Left cardiac atrium (tissue), 4 donors: ENCODE results near the gene CDC27. TPM values are rescaled to one million over a fixed set of nuclear protein-coding genes. Genes with fewer than 3 reads are reported as not detected.
"Not testable (repeated sequence)": the region's sequence is repeated elsewhere in the genome, so short reads cannot be mapped to it uniquely, and the experiment has no call there.

Experiments
- ATAC-seq, 2 donors: fragments of 200-7000 bp; cut with Tn5 transposase; one replicate each; pipeline ENCODE4 v1.9.1; 2020; ENCODE audit warnings: mild to moderate bottlenecking in 2 of 2, moderate library complexity in 2 of 2
- DNase-seq: peaks from one replicate; pipeline ENCODE4 v3.0.0-alpha.2; 2020
- intact Hi-C, 2 donors: fragments of 100-400 bp; cut with DNase I; formaldehyde crosslinking; loops; one replicate each; pipeline versions ENCODE4 v1.14.1 to v1.15.1; 2022 to 2023
- total RNA-seq, 2 donors: library from RNA; stranded (reverse); fragmentation: NEBNext Ultra II Directional; extraction: Animal tissue kit (Norgen Biotek cat#: 25700); gene quantifications; one replicate each; pipeline ENCODE4 v1.2.1, GENCODE V29; 2021
- donor health status: DM: no; HTN: yes; CAD: no.
- donor health status: DM: no; HTN: yes; CAD: no; lungs with severe emphysema.
- donor health status: DM: yes; HTN: yes; CAD: no.
- donor health status: Dilated cardiomyopathy.

Gene CDC27
- total RNA-seq, 2 donors from 2014 or later = 75.7 to 83.9 TPM

- intact Hi-C loops = no loop called here
- no peak for DNase-seq
- ATAC-seq = no peak
These were observed 12.1 kb upstream of the CDC27 start for GRCh38 chr17:47201166-47201565.

DNA sequence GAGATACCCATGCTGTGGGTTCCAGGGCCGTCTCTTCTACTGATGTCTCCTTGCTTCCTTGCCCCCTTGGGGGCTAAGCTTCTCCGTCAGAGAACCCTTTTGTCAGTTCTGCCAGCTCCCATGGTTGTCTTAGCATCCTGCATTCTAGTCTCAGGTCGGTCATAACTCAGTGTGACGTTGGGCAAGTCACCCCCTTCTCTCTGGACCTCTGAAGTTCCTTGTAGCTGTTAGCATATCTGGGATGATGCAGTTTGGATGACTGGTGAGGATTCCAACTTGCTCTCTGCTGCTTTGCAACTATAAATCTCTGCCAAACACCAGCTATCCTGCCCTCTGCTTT lies 11.2 kb upstream of the CDC27 start:
- DNase-seq = no peak
- ATAC-seq = no peak
- intact Hi-C loops = no loop called here

- intact Hi-C loops = no loop called here
- ATAC-seq = no peak
- DNase-seq = no peak
These were observed 10.7 kb upstream of the CDC27 start for GRCh38 chr17:47199627-47200324.

GRCh38 chr17:47197821-47198220 lies 8.7 kb upstream of the CDC27 start:
- intact Hi-C loops = no loop called here
- no peak for DNase-seq
- ATAC-seq = peak in 1 of 2 donors; percentile 55

- intact Hi-C loops = no loop called here
- no peak for DNase-seq
- ATAC-seq = no peak
These were observed 4.9 kb upstream of the CDC27 start for GRCh38 chr17:47193931-47194511.

DNA sequence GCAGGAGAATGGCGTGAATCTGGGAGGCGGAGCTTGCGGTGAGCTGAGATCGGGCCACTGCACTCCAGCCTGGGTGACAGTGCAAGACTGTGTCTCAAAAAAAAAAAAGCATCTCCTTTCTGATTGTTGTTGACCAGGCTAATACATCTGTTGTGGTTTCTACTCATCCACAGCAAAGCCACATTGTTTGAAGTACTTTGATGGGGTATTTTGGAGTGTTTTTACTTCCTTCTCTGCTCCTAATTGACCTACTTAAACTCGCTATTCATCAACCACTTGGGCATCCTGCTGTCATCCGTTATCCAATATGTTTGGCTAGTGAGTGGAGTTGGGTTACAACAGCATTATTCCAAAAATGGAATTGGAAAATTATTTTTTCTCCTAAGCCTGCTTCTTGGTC lies 3.5 kb upstream of the CDC27 start:
- DNase-seq (no peak), ATAC-seq (no peak)
- intact Hi-C loops = no loop called here

DNA sequence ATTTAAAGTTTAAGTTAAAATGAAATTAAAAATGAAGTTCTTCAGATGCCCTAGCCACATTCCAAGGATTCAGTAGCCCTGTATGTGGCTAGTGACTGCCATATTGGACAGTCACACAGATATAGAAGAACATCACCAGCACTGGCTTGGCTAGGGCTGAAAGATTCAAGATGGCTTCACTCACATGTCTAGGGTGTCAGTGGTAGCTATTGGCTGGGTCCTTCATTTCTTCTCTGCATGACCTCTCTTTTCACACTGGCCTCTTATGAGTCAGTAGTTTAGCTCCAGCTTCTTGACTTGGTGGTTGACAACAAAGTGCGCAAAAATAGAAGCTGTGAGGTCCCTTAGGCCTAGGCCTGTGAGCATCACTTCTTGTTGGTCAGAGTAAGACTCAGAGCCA lies 1.7 kb upstream of the CDC27 start:
- DNase-seq (no peak), ATAC-seq (no peak)
- intact Hi-C loops = no loop called here

- intact Hi-C loops = no loop called here
- DNase-seq (no peak), ATAC-seq (no peak)
These were observed 1.1 kb upstream of the CDC27 start for GRCh38 chr17:47190243-47190642.

- DNase-seq (no peak), ATAC-seq (no peak)
- intact Hi-C loops = no loop called here
These were observed 690 bp upstream of the CDC27 start for GRCh38 chr17:47189732-47190237.

DNA sequence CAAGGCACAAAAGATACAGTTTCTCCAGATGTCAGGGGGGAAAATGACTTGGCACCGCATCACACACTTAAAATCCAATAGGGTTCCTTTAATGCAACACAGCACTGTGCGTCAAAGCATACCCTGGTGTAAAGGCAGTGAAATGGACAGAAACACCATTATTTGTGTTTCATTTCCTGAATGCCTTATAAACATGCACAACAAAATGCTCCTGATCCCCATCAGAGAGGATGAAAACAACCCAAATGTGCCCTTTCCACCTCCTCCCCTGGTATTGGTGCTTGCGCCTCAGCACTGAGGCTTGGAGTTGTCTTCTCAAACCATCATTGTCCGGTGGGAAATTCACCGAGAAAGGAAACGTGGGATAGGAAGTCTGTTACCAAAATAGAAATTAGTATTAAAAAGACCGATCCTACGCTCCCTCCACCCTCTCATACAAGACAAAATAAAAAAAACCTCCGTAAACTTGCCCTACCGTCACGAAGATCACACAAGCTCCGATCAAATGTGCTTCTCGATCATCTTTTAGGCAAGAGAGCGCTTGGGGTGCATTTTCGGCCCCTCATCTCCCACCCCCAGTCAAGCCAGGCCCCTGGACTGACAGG lies 722 bp downstream of the CDC27 start:
- peak in 1 of 2 donors; percentile 5 for ATAC-seq
- intact Hi-C loops = no loop called here
- no peak for DNase-seq

GRCh38 chr17:47184681-47185080 lies 4.4 kb downstream of the CDC27 start:
- intact Hi-C loops = no loop called here
- DNase-seq (no peak), ATAC-seq (no peak)

DNA sequence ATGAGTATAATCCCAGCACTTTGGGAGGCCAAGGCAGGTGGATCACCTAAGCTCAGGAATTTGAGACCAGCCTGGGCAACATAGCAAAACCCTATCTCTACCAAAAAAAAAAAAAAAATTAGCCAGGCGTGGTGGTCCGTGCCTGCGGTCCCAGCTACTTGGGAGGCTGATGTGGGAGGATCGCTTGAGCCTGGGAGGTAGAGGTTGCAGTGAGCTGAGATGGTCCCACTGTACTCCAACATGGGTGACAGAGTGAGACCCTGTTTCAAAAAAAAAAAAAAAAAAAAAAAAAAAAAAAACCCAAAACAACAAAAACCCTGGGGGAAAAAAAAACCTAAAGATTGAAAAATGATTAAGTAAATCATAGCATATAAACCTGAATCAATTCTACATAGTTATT lies 8.1 kb downstream of the CDC27 start:
- DNase-seq, ATAC-seq, intact Hi-C loops: not testable (repeated sequence)

DNA sequence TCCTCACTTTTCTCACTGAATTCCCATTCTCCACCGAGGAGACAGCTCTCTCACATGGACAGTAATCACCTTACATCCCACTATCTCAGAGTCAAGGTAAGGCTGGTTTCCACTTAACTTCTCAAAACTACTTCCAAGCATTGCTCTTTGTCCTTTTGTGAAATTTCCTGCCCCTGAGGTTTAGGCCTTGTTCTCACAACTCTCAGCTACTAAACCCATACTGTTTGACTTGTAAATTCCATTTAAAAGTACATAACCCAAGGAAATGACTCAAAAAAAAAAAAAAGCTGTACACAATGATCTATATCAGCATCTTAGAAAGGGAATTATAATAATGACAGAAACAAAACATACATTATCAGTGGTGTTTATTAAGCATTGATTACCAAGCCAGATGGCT lies 8.8 kb downstream of the CDC27 start:
- DNase-seq (no peak), ATAC-seq (no peak)
- intact Hi-C loops = no loop called here

- ATAC-seq (no peak), DNase-seq (no peak)
- intact Hi-C loops = no loop called here
These were observed 10.0 kb downstream of the CDC27 start for GRCh38 chr17:47179141-47179540.

GRCh38 chr17:47177261-47177660 lies 11.8 kb downstream of the CDC27 start:
- no peak for ATAC-seq
- intact Hi-C loops = no loop called here
- DNase-seq = no peak

DNA sequence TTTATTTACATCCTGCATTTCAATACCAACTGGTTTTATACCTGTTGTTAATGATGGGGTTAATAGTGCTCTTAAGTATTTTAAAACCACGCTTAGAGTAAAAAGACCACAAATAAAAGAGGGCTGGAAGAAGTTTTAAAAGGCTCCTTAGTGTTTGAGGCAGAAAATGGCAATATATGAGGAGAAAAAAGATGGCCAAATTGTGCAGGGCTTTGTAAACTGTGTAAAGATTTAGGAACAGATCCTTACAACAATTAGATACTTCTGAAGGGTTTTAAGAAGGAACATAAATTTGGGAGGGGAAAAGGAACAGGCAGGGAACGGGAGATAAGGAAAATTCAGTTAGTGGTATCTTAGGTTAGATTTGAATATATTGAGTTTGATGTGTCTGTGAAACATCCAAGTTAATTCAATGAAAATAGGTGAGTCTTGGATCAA lies 12.7 kb downstream of the CDC27 start:
- DNase-seq = no peak
- no peak for ATAC-seq
- intact Hi-C loops = no loop called here

GRCh38 chr17:47174823-47175222 lies 14.3 kb downstream of the CDC27 start:
- intact Hi-C loops, ATAC-seq, DNase-seq: not testable (repeated sequence)

DNA sequence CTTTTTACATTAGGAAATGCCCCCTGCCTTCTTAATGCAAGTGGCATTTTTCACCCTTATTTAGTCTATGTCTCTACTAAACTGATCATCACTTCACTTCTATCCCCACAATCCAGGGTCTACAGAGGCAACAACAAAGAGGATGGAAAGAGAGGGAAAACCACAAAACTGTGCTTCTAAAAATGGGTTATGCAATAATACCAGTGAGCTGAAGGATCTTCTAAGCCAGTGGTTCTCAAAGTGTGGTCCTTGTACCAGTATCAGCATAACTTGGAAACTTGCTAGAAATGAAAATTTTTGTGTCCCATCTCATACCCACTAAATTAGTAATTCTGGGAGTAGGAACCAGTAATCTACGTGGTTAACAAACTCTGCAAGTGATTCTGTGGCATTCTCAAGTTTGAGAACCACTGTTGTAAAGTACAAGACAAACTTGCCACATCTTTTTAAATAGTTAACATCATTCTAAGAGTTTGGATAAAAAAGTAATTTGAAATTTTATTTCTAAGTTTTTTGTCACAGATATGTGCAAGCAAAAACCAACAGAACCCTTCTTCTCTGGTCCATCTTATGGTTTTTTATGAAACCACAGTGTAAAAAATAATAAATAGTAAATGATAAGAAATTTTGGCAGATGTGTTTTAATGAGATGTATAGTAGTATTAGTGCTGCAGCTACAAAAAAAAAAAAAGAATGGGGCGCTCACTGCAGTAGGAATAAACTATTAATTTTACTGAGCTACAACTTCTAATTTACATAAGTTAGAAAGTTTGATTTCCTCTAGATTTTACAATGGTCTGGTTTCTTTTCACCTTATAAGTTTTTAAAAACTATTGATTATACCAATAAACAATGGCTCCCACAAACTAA lies 16.2 kb downstream of the CDC27 start:
- ATAC-seq = no peak

DNA sequence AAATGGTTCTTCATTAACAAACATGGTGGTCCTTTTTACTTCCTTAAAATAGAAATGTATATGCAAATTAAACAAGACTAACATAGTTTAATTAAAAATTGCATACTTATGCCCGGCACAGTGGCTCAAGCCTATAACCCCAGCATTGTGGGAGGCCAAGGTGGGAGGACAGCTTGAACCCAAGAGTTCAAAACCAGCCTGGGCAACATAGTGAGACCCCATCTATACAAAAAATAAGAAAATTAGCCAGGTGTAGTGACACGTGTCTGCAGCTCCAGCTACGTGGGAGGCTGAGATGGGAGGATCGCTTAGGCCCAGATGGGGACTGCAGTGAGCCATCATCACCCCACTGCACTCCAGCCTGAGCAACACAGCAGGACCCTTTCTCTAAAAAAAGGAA lies 18.4 kb downstream of the CDC27 start:
- intact Hi-C loops = no loop called here
- no peak for ATAC-seq
- no peak for DNase-seq

More for the DNA sequence above, 16.2 kb downstream of the CDC27 start:
- intact Hi-C loops = no loop called here
- DNase-seq = no peak

GRCh38 chr17:47168896-47169295 lies 20.2 kb downstream of the CDC27 start:
- intact Hi-C loops, DNase-seq, ATAC-seq: not testable (repeated sequence)
